Measurements from ENCODE around the gene RUVBL2. TPM values are rescaled to one million over a fixed set of nuclear protein-coding genes. Genes with fewer than 3 reads are reported as not detected.
"Not testable (repeated sequence)": the region's sequence is repeated elsewhere in the genome, so short reads cannot be mapped to it uniquely, and the experiment has no call there.

Gene RUVBL2
- total RNA-seq, 2 donors from 2014 or later, result 20.2 to 25.5 TPM

GRCh38 chr19:49020931-49021895, 27.5 kb downstream of the RUVBL2 start:
- H3K27me3 Mint-ChIP-seq, result peaks cover 9% of the 10 kb centered on the region
- no peaks in the 10 kb centered on the region for H3K36me3 Mint-ChIP-seq (ENCODE audit: low read depth)
- ATAC-seq, result no peak
- no peaks in the 10 kb centered on the region for H3K9me3 ChIP-seq (ENCODE audit: control insufficient read depth, low read length, poor library complexity, severe bottlenecking)
- H3K27ac Mint-ChIP-seq, result peak overlapping the region; percentile 87
- H3K4me1 Mint-ChIP-seq, result peaks cover 22% of the 10 kb centered on the region
- DNase-seq, result no peak
- peak overlapping the region; percentile 64 for H3K4me3 Mint-ChIP-seq

GRCh38 chr19:49022116-49022515, 28.4 kb downstream of the RUVBL2 start:
- H3K4me1 Mint-ChIP-seq, result peaks cover 22% of the 10 kb centered on the region
- no peak overlapping the region for H3K4me3 Mint-ChIP-seq
- H3K9me3 ChIP-seq (ENCODE audit: control insufficient read depth, low read length, poor library complexity, severe bottlenecking), result no peaks in the 10 kb centered on the region
- ATAC-seq (no peak), DNase-seq (no peak)
- peaks cover 9% of the 10 kb centered on the region for H3K27me3 Mint-ChIP-seq
- H3K27ac Mint-ChIP-seq, result no peak overlapping the region
- no peaks in the 10 kb centered on the region for H3K36me3 Mint-ChIP-seq (ENCODE audit: low read depth)

GRCh38 chr19:49024233-49024632, 30.5 kb downstream of the RUVBL2 start, which contains the start of gene CGB3:
Gene CGB3 (minus strand): TSS chr19:49024333. CDS start chr19:49023971, 362 bp downstream.
- ATAC-seq; H3K9me3 ChIP-seq (ENCODE audit: control insufficient read depth, low read length, poor library complexity, severe bottlenecking); H3K27me3 Mint-ChIP-seq; H3K4me3 Mint-ChIP-seq; DNase-seq; H3K27ac Mint-ChIP-seq; H3K36me3 Mint-ChIP-seq (ENCODE audit: low read depth): not testable (repeated sequence)
- H3K4me1 Mint-ChIP-seq, result peaks cover 13% of the 10 kb centered on the region

DNA sequence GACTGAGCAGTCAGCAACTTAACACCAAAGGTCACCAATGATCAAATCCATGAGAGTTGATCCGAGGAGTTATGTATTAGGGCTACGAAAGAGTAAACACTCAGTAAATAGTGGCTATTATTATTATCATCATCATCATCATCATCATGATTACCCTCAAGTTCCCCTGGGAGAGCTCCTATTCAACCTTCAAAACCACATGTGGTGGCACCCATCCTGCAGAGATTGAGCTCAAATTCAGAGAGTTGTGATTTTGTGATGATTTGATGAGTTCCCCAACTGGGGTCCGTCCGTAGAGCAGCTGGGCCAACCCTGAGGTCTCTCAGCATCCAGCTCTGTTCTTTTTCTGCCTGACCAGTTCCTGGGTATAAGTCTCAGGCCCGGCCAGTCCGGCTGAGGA, 31.4 kb downstream of the RUVBL2 start:
- H3K4me3 Mint-ChIP-seq; H3K27ac Mint-ChIP-seq; ATAC-seq; H3K9me3 ChIP-seq (ENCODE audit: control insufficient read depth, low read length, poor library complexity, severe bottlenecking); DNase-seq; H3K36me3 Mint-ChIP-seq (ENCODE audit: low read depth): not testable (repeated sequence)
- Mint-ChIP-seq H3K4me1 (peaks cover 12% of the 10 kb centered on the region), H3K27me3 (peaks cover 13% of the 10 kb centered on the region)

GRCh38 chr19:49025599-49025998, 31.9 kb downstream of the RUVBL2 start:
- peaks cover 13% of the 10 kb centered on the region for H3K27me3 Mint-ChIP-seq
- H3K4me1 Mint-ChIP-seq, result not testable (repeated sequence)

DNA sequence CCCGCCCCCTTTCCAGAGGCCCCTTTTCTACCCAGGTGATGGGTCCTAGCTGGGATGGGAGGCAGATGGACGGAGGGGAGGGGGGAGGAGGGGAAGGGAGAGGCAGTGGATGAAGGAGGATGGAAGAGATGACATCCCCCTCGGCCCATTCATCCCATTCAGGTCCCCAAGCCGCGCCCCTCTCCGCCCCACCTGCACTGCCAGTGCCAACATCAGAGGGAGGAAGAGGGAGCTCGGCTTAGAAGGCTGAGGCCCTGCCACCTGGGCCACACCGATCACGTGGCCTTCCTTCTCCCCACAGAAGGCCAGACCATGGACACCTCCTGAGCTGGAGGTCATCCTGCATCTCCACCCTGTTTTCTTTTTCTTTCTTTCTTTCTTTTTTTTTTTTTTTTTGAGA, 35.0 kb downstream of the RUVBL2 start:
- H3K27me3 Mint-ChIP-seq, result peaks cover 12% of the 10 kb centered on the region
- H3K27ac Mint-ChIP-seq; H3K4me3 Mint-ChIP-seq; DNase-seq; H3K4me1 Mint-ChIP-seq; ATAC-seq; H3K36me3 Mint-ChIP-seq (ENCODE audit: low read depth); H3K9me3 ChIP-seq (ENCODE audit: control insufficient read depth, low read length, poor library complexity, severe bottlenecking): not testable (repeated sequence)

More at GRCh38 chr19:49025599-49025998, 31.9 kb downstream of the RUVBL2 start:
- H3K4me3 Mint-ChIP-seq; H3K9me3 ChIP-seq (ENCODE audit: control insufficient read depth, low read length, poor library complexity, severe bottlenecking); H3K27ac Mint-ChIP-seq; H3K36me3 Mint-ChIP-seq (ENCODE audit: low read depth); DNase-seq; ATAC-seq: not testable (repeated sequence)

- peaks cover 12% of the 10 kb centered on the region for H3K27me3 Mint-ChIP-seq
- H3K27ac Mint-ChIP-seq; H3K4me3 Mint-ChIP-seq; H3K9me3 ChIP-seq (ENCODE audit: control insufficient read depth, low read length, poor library complexity, severe bottlenecking); H3K36me3 Mint-ChIP-seq (ENCODE audit: low read depth); ATAC-seq; H3K4me1 Mint-ChIP-seq; DNase-seq: not testable (repeated sequence)
Observed at GRCh38 chr19:49029749-49030148, 36.1 kb downstream of the RUVBL2 start.

DNA sequence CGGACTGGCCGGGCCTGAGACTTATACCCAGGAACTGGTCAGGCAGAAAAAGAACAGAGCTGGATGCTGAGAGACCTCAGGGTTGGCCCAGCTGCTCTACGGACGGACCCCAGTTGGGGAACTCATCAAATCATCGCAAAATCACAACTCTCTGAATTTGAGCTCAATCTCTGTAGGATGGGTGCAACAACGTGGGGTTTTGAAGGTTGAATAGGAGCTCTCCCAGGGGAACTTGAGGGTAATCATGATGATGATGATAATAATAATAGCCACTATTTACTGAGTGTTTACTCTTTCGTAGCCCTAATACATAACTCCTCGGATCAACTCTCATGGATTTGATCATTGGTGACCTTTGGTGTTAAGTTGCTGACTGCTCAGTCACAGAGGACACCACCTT, 36.6 kb downstream of the RUVBL2 start:
- ATAC-seq; H3K36me3 Mint-ChIP-seq (ENCODE audit: low read depth); H3K9me3 ChIP-seq (ENCODE audit: control insufficient read depth, low read length, poor library complexity, severe bottlenecking); DNase-seq; H3K27ac Mint-ChIP-seq; H3K4me1 Mint-ChIP-seq; H3K4me3 Mint-ChIP-seq: not testable (repeated sequence)
- peaks cover 12% of the 10 kb centered on the region for H3K27me3 Mint-ChIP-seq

GRCh38 chr19:49031642-49032301, 38.1 kb downstream of the RUVBL2 start, which contains the start of gene CGB2:
Gene CGB2 (plus strand): TSS chr19:49031890. CDS start chr19:49032096, 206 bp downstream.
- ATAC-seq, result peak; percentile 79
- H3K4me1 Mint-ChIP-seq; H3K9me3 ChIP-seq (ENCODE audit: control insufficient read depth, low read length, poor library complexity, severe bottlenecking); H3K36me3 Mint-ChIP-seq (ENCODE audit: low read depth): not testable (repeated sequence)
- peak in 2 of 3 donors; percentile 28 to 31 for DNase-seq
- Mint-ChIP-seq H3K27ac (peak within 1 kb of the TSS; percentile 75), H3K27me3 (peaks cover 12% of the 10 kb centered on the region), H3K4me3 (peak within 1 kb of the TSS; percentile 58)

GRCh38 chr19:49036815-49037214, 43.1 kb downstream of the RUVBL2 start, which contains the start of gene CGB1:
Gene CGB1 (minus strand): TSS chr19:49036895. CDS start chr19:49036711, 184 bp downstream.
- not testable (repeated sequence) for ATAC-seq, H3K4me1 Mint-ChIP-seq

DNA sequence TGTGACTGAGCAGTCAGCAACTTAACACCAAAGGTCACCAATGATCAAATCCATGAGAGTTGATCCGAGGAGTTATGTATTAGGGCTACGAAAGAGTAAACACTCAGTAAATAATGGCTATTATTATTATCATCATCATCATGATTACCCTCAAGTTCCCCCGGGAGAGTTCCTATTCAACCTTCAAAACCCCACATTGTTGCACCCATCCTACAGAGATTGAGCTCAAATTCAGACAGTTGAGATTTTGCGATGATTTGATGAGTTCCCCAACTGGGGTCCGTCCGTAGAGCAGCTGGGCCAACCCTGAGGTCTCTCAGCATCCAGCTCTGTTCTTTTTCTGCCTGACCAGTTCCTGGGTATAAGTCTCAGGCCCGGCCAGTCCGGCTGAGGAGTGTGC, 44.4 kb downstream of the RUVBL2 start:
- not testable (repeated sequence) for H3K36me3 Mint-ChIP-seq (ENCODE audit: low read depth); H3K27me3 Mint-ChIP-seq; H3K4me1 Mint-ChIP-seq; H3K9me3 ChIP-seq (ENCODE audit: control insufficient read depth, low read length, poor library complexity, severe bottlenecking); H3K4me3 Mint-ChIP-seq; DNase-seq; ATAC-seq; H3K27ac Mint-ChIP-seq

More at GRCh38 chr19:49036815-49037214, 43.1 kb downstream of the RUVBL2 start, which contains the start of gene CGB1:
- not testable (repeated sequence) for H3K9me3 ChIP-seq (ENCODE audit: control insufficient read depth, low read length, poor library complexity, severe bottlenecking); H3K4me3 Mint-ChIP-seq; H3K27ac Mint-ChIP-seq; DNase-seq; H3K36me3 Mint-ChIP-seq (ENCODE audit: low read depth); H3K27me3 Mint-ChIP-seq

- not testable (repeated sequence) for H3K27me3 Mint-ChIP-seq; H3K36me3 Mint-ChIP-seq (ENCODE audit: low read depth); H3K4me3 Mint-ChIP-seq; H3K27ac Mint-ChIP-seq; ATAC-seq; H3K9me3 ChIP-seq (ENCODE audit: control insufficient read depth, low read length, poor library complexity, severe bottlenecking); H3K4me1 Mint-ChIP-seq; DNase-seq
Observed at GRCh38 chr19:49038557-49039276, 45.0 kb downstream of the RUVBL2 start.

- H3K9me3 ChIP-seq (ENCODE audit: control insufficient read depth, low read length, poor library complexity, severe bottlenecking); H3K4me3 Mint-ChIP-seq; H3K4me1 Mint-ChIP-seq; H3K36me3 Mint-ChIP-seq (ENCODE audit: low read depth); DNase-seq; H3K27me3 Mint-ChIP-seq; ATAC-seq; H3K27ac Mint-ChIP-seq: not testable (repeated sequence)
Observed at GRCh38 chr19:49039736-49040135, 46.0 kb downstream of the RUVBL2 start.

Measured in T-helper 17 cell (primary cell).